ENCODE data around the gene IFNL1. TPM values are rescaled to one million over a fixed set of nuclear protein-coding genes. Genes with fewer than 3 reads are reported as not detected.

Gene IFNL1
- total RNA-seq, 1 experiment from 2014 or later = not detected

DNA sequence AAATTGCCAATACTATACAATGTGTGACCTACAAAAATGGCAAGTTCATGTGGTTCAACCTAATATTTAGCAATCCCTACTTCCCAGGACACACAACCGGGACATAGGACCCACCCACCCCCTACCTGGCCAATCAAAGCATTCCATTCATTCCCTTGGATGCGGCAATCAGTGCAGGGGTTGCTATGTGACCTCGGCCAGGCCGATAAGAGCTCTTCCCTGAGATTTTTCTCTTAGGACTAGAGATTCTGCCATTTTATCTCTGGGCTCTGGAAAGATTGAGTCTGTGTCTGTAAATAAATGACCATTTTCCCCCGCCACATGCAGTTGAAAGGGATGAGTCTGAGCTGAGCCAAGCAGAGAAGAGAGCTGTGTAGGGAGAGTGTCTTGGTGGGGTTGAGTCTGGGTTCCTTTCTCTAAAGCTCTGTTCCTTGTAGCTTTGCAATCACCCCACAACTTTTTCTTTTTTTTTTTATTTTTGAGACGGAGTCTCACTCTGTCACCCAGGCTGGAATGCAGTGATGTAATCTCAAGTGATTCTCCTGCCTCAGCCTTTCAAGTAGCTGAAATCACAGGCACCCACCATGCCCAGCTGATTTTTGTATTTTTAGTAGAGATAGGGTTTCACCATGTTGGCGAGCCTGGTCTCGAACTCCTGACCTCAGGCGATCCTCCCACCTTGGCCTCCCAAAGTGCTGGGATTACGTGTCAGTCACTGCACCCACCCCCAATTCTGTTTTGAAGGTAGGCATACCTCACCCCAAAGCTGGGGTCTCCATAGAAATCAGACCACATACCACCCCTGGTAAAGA is 7.4 kb downstream of the IFNL1 start:
- CTCF ChIA-PET = interaction anchor here (0.5 to 1.5 kb wide), 8 partner anchors 23 to 673 kb away, joined by 3 to 8 read pairs (median 4); partner anchors contain the start of gene SAMD4B

More for the DNA sequence above, 7.4 kb downstream of the IFNL1 start:
- DNase-seq (ENCODE audit: low spot score) (peak; percentile 60), ATAC-seq (peak; percentile 55)
- H3K4me3 Mint-ChIP-seq = no peak overlapping the region
- TF ChIP-seq MLX (CRISPR knock-in tag; IDR thresholded peaks at IDR 0.05) = no peak
- TF ChIP-seq ESRRA (CRISPR knock-in tag; IDR thresholded peaks at IDR 0.05; ENCODE audit: borderline replicate concordance) = no peak
- TF ChIP-seq AR (CRISPR knock-in tag; IDR thresholded peaks at IDR 0.05) = no peak
- TF ChIP-seq, protein P1, sequence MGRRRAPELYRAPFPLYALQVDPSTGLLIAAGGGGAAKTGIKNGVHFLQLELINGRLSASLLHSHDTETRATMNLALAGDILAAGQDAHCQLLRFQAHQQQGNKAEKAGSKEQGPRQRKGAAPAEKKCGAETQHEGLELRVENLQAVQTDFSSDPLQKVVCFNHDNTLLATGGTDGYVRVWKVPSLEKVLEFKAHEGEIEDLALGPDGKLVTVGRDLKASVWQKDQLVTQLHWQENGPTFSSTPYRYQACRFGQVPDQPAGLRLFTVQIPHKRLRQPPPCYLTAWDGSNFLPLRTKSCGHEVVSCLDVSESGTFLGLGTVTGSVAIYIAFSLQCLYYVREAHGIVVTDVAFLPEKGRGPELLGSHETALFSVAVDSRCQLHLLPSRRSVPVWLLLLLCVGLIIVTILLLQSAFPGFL (CRISPR knock-in tag; IDR thresholded peaks at IDR 0.05; ENCODE audit: borderline replicate concordance) = no peak
- no peak for TF ChIP-seq ZBTB21 (CRISPR knock-in tag; IDR thresholded peaks at IDR 0.05; ENCODE audit: borderline replicate concordance)
- no peak for TF ChIP-seq NR1H2 (CRISPR knock-in tag; IDR thresholded peaks at IDR 0.05)
- TF ChIP-seq ZNF232 (CRISPR knock-in tag; IDR thresholded peaks at IDR 0.05) = no peak
- TF ChIP-seq, protein P2, sequence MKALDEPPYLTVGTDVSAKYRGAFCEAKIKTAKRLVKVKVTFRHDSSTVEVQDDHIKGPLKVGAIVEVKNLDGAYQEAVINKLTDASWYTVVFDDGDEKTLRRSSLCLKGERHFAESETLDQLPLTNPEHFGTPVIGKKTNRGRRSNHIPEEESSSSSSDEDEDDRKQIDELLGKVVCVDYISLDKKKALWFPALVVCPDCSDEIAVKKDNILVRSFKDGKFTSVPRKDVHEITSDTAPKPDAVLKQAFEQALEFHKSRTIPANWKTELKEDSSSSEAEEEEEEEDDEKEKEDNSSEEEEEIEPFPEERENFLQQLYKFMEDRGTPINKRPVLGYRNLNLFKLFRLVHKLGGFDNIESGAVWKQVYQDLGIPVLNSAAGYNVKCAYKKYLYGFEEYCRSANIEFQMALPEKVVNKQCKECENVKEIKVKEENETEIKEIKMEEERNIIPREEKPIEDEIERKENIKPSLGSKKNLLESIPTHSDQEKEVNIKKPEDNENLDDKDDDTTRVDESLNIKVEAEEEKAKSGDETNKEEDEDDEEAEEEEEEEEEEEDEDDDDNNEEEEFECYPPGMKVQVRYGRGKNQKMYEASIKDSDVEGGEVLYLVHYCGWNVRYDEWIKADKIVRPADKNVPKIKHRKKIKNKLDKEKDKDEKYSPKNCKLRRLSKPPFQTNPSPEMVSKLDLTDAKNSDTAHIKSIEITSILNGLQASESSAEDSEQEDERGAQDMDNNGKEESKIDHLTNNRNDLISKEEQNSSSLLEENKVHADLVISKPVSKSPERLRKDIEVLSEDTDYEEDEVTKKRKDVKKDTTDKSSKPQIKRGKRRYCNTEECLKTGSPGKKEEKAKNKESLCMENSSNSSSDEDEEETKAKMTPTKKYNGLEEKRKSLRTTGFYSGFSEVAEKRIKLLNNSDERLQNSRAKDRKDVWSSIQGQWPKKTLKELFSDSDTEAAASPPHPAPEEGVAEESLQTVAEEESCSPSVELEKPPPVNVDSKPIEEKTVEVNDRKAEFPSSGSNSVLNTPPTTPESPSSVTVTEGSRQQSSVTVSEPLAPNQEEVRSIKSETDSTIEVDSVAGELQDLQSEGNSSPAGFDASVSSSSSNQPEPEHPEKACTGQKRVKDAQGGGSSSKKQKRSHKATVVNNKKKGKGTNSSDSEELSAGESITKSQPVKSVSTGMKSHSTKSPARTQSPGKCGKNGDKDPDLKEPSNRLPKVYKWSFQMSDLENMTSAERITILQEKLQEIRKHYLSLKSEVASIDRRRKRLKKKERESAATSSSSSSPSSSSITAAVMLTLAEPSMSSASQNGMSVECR (CRISPR knock-in tag; IDR thresholded peaks at IDR 0.05; ENCODE audit: borderline replicate concordance) = no peak
- TF ChIP-seq, protein P3, sequence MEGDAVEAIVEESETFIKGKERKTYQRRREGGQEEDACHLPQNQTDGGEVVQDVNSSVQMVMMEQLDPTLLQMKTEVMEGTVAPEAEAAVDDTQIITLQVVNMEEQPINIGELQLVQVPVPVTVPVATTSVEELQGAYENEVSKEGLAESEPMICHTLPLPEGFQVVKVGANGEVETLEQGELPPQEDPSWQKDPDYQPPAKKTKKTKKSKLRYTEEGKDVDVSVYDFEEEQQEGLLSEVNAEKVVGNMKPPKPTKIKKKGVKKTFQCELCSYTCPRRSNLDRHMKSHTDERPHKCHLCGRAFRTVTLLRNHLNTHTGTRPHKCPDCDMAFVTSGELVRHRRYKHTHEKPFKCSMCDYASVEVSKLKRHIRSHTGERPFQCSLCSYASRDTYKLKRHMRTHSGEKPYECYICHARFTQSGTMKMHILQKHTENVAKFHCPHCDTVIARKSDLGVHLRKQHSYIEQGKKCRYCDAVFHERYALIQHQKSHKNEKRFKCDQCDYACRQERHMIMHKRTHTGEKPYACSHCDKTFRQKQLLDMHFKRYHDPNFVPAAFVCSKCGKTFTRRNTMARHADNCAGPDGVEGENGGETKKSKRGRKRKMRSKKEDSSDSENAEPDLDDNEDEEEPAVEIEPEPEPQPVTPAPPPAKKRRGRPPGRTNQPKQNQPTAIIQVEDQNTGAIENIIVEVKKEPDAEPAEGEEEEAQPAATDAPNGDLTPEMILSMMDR (IDR thresholded peaks at IDR 0.05) = no peak
- no peak for TF ChIP-seq NR2C2 (CRISPR knock-in tag; IDR thresholded peaks at IDR 0.05)
- TF ChIP-seq IRF1 (CRISPR knock-in tag; IDR thresholded peaks at IDR 0.05) = no peak
- no peaks in the 10 kb centered on the region for H3K9me3 Mint-ChIP-seq
- peaks cover 35% of the 10 kb centered on the region for H3K4me1 Mint-ChIP-seq
- H3K27ac Mint-ChIP-seq = no peak overlapping the region
- peaks cover 42% of the 10 kb centered on the region for H3K27me3 Mint-ChIP-seq (ENCODE audit: low read depth)
- POLR2A ChIA-PET = interaction anchor here (0.5 to 1.0 kb wide), 2 partner anchors 87 to 92 kb away, joined by 3 to 4 read pairs; partner anchors contain the start of gene PAF1
- no peaks in the 10 kb centered on the region for H3K36me3 Mint-ChIP-seq

Measured in WTC11 (cell line).